Keratinocyte (primary cell): ENCODE data around the gene DOK5. TPM values are rescaled to one million over a fixed set of nuclear protein-coding genes. Genes with fewer than 3 reads are reported as not detected.

Experiments
- DNase-seq: peaks from one replicate; pipeline ENCODE4 v3.0.0-alpha.2; 2011; ENCODE audit warnings: low read depth, missing footprints, low spot score
- FAIRE-seq: peaks from 2 replicates; lab custom pipeline; 2011; peaks lifted over from hg19 to GRCh38; lab: Jason Lieb, UNC
- H2AFZ ChIP-seq: 2 replicates; pipeline ENCODE4 v1.6.0; 2012; ENCODE audit warnings: low read length, control low read depth, inconsistent platforms; ENCODE audit not compliant: control insufficient read depth
- H3K27ac ChIP-seq: 2 replicates; pipeline ENCODE4 v1.5.1; 2011; ENCODE audit warnings: low read length; ENCODE audit not compliant: control insufficient read depth, insufficient read depth
- H3K27me3 ChIP-seq: 3 replicates; pipeline ENCODE4 v1.6.0; 2011; ENCODE audit warnings: low read length; ENCODE audit not compliant: control insufficient read depth, insufficient read depth; ENCODE audit errors: extremely low read depth
- H3K36me3 ChIP-seq, 2 experiments: 2 replicates in 1 of 2; 3 replicates in 1 of 2; pipeline ENCODE4 v1.5.1; 2011; ENCODE audit warnings: low read length in 2 of 2, mild to moderate bottlenecking in 1 of 2; ENCODE audit not compliant: control insufficient read depth in 2 of 2, insufficient read depth in 2 of 2; ENCODE audit errors: extremely low read depth in 1 of 2
- H3K4me1 ChIP-seq: 3 replicates; pipeline ENCODE4 v1.5.1; 2011; ENCODE audit warnings: low read length; ENCODE audit not compliant: control insufficient read depth, insufficient read depth; ENCODE audit errors: extremely low read depth
- H3K4me2 ChIP-seq: 3 replicates; pipeline ENCODE4 v1.6.0; 2011; ENCODE audit warnings: low read depth, low read length; ENCODE audit not compliant: control insufficient read depth, insufficient read depth; ENCODE audit errors: extremely low read depth
- H3K4me3 ChIP-seq, 3 experiments: fragments of 200-600 bp in 1 of 3; sonication (generic) in 1 of 3; 2 replicates in 2 of 3; 3 replicates in 1 of 3; pipeline ENCODE4 v1.5.1; 2011 to 2016; ENCODE audit warnings: low read length in 3 of 3, mild to moderate bottlenecking in 3 of 3, control low read depth in 2 of 3, inconsistent platforms in 1 of 3, low read depth in 1 of 3, mixed read lengths in 1 of 3, mixed run types in 1 of 3, moderate library complexity in 1 of 3; ENCODE audit not compliant: control insufficient read depth in 2 of 3, insufficient read depth in 2 of 3; ENCODE audit errors: extremely low read depth in 1 of 3
- H3K79me2 ChIP-seq: 2 replicates; pipeline ENCODE4 v1.6.0; 2012; ENCODE audit warnings: low read length; ENCODE audit not compliant: control insufficient read depth, insufficient read depth
- H3K9ac ChIP-seq: 3 replicates; pipeline ENCODE4 v1.6.0; 2011; ENCODE audit warnings: low read length; ENCODE audit not compliant: control insufficient read depth, insufficient read depth; ENCODE audit errors: extremely low read depth
- H3K9me1 ChIP-seq: 3 replicates; pipeline ENCODE4 v1.6.0; 2011; ENCODE audit warnings: low read length; ENCODE audit not compliant: control insufficient read depth, insufficient read depth; ENCODE audit errors: extremely low read depth
- H3K9me3 ChIP-seq: 2 replicates; pipeline ENCODE4 v1.5.1; 2012; ENCODE audit warnings: low read depth, low read length; ENCODE audit not compliant: control insufficient read depth
- H4K20me1 ChIP-seq: 3 replicates; pipeline ENCODE4 v1.6.0; 2011; ENCODE audit warnings: low read length; ENCODE audit not compliant: control insufficient read depth, insufficient read depth; ENCODE audit errors: extremely low read depth
- CTCF ChIP-seq, 3 experiments: IDR thresholded peaks in 1 of 3; conservative IDR thresholded peaks in 1 of 3; optimal IDR thresholded peaks in 1 of 3; 2 replicates in 2 of 3; 3 replicates in 1 of 3; pipeline versions ENCODE3 to v1.5.1; 2011; ENCODE audit warnings: low read length in 3 of 3, mild to moderate bottlenecking in 3 of 3, moderate library complexity in 2 of 3, control low read depth in 1 of 3, inconsistent platforms in 1 of 3; ENCODE audit not compliant: insufficient read depth in 2 of 3; ENCODE audit errors: extremely low read depth in 1 of 3
- EZH2 ChIP-seq: IDR thresholded peaks from one replicate; pipeline ENCODE4 v1.6.1; 2012; ENCODE audit warnings: inconsistent platforms, mild to moderate bottlenecking, low read length, moderate library complexity
- dilution Hi-C: fragments of 300-500 bp; cut with MboI; formaldehyde crosslinking; loops from one replicate; pipeline ENCODE4 v1.7.0; 2020; ENCODE audit warnings: low sequenced_read_pairs; ENCODE audit not compliant: extremely low pct_ligation_motif_present
- polyA plus RNA-seq, 5 experiments: library from polyadenylated mRNA; depleted of rRNA in 3 of 5; stranded (reverse) in 3 of 5; stranded (forward) in 1 of 5; unstranded in 1 of 5; fragments of >200 nt; gene quantifications; 1 replicate in 1 of 5; 2 replicates in 3 of 5; 3 replicates in 1 of 5; pipeline versions ENCODE4 v1.2.1 to v1.2.3, GENCODE V29; 2011 to 2012; ENCODE audit warnings: missing spikeins in 2 of 5, low read depth in 1 of 5, low replicate concordance in 1 of 5

DOK5 gene
- polyA plus RNA-seq, 1 donor (not counting 4 experiments of a cell fraction or from before 2014, with no cell fraction given), result not detected

DNA sequence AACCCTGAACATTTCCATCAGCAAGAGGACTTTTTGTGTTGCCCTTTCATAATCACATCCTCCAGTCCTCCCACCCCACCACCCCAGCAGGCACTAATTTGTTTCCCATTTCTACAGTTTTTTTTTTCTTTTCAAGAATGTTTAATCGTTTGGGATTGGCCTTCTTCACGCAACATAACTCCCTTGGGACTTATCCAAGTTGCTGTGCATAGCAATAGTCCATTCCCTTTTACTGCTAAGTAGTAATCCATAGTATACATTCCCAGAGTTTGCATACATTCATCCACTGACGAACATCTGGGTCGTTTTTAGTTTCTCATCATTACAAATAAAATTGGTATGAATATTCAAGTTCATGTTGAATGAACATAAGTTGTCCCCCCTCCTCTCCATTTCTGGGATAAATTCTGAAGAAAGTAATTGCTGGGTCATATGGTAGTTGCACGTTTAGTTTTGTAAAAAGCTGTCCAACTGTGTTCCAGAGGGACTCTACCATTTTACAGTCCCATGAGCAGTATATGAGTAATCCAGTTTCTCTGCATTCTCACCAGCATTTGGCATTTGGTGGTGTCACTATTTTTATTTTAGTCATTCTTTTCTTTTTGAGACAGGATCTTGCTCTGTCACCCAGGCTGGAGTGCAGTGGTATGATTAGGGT lies 90.8 kb downstream of the DOK5 start:
- Histone ChIP-seq H3K4me1 (no peaks in the 10 kb centered on the region), H3K9me3 (no peaks in the 10 kb centered on the region), H3K36me3 (no peaks in the 10 kb centered on the region), H4K20me1 (no peaks in the 10 kb centered on the region), H2AFZ (no peak overlapping the region), H3K9ac (no peak overlapping the region), H3K27me3 (no peaks in the 10 kb centered on the region), H3K27ac (no peak overlapping the region), H3K4me2 (no peak overlapping the region), H3K9me1 (no peaks in the 10 kb centered on the region), H3K79me2 (no peaks in the 10 kb centered on the region), H3K4me3 (no peak overlapping the region)
- dilution Hi-C loops, result no loop called here
- FAIRE-seq (no peak), DNase-seq (no peak)
- TF ChIP-seq CTCF (optimal IDR thresholded peaks at IDR 0.05 in 1 of 3, IDR thresholded peaks at IDR 0.05 in 1 of 3, conservative IDR thresholded peaks at IDR 0.05 in 1 of 3; ENCODE audit: extremely low read depth in 1 of 3, insufficient read depth in 2 of 3, low read length in 3 of 3), result no peak
- no peak for TF ChIP-seq EZH2

DNA sequence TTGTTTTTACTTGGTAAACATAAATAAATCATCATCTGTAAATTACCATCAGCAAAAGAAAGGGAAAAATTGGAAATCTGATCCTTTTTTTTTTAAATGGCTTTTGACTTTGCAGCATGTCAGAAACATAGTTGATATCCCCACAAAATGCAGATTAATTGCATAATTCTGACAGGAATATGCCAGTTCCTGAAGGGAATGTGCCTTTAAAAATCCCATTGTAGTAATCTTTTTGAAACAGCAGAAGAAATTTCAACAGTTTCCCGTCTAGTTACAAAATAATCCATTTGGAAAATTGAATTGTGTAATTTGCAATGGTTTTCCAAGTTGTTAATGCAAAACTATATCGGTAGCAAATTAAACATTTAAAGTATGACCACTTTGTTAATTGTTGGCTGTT lies 95.2 kb downstream of the DOK5 start:
- Histone ChIP-seq H4K20me1 (no peaks in the 10 kb centered on the region), H3K9me3 (no peaks in the 10 kb centered on the region), H3K4me1 (no peaks in the 10 kb centered on the region), H3K9ac (no peak overlapping the region), H3K4me3 (no peak overlapping the region), H3K4me2 (no peak overlapping the region), H3K27ac (no peak overlapping the region), H3K79me2 (no peaks in the 10 kb centered on the region), H2AFZ (no peak overlapping the region), H3K27me3 (no peaks in the 10 kb centered on the region), H3K9me1 (no peaks in the 10 kb centered on the region), H3K36me3 (no peaks in the 10 kb centered on the region)
- FAIRE-seq (no peak), DNase-seq (no peak)
- dilution Hi-C loops, result no loop called here
- TF ChIP-seq EZH2, result no peak
- no peak for TF ChIP-seq CTCF (optimal IDR thresholded peaks at IDR 0.05 in 1 of 3, IDR thresholded peaks at IDR 0.05 in 1 of 3, conservative IDR thresholded peaks at IDR 0.05 in 1 of 3; ENCODE audit: extremely low read depth in 1 of 3, insufficient read depth in 2 of 3, low read length in 3 of 3)
